Non-pigmented ciliary epithelial cell (primary cell): Measurements from ENCODE around the gene CHD2.
A peak's percentile ranks its signal among the peaks of the same experiment; 100 is the strongest.
"Not testable (repeated sequence)": the region's sequence is repeated elsewhere in the genome, so short reads cannot be mapped to it uniquely, and the experiment has no call there.

Experiments
- DNase-seq: peaks from one replicate; pipeline ENCODE4 v3.0.0-alpha.2; 2010; ENCODE audit warnings: low read depth

The CHD2 gene

DNA sequence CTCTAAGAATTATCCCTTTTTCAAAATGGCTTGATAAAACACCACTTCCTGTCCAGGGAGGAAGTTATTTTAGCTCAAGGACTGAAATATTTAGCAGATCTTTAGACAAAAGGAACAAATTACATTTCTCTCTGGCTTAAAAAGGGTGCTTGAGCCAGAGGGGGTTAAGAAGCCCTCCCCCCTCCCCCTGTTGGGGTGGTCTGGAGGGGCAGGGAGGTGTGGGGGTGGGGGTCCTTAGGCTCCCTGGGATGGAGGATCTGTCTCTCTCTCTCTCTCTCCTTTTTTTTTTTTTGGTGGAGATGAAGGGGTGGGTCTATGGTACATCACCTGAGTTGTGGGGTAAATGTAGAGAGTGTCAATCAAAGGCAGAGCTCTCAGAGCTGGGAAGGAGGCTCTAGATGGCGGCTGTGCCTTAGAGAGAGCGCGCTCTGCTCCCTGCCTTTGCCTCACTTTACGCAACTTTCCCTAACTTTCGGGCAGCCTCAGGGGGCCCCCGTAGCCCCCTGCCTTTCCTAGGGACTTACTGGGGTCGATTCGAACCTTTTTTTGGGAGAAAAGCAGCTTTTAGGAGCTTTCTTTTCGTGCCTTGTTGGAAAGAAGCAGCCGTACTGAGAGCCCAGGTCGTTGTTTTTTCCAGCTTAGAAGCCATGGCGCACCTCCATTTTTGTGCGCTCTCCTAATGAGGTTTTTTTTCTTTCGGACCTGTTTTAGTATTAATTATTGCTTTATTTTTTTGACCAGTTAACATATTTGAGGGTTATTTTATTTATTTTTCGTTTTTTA, at the start of gene CHD2:
Gene CHD2 (plus strand): TSS at position 377 of the 783 bp plus-strand sequence. CDS start 914 bp downstream, outside the sequence.
- peak; percentile 57 for DNase-seq

DNA sequence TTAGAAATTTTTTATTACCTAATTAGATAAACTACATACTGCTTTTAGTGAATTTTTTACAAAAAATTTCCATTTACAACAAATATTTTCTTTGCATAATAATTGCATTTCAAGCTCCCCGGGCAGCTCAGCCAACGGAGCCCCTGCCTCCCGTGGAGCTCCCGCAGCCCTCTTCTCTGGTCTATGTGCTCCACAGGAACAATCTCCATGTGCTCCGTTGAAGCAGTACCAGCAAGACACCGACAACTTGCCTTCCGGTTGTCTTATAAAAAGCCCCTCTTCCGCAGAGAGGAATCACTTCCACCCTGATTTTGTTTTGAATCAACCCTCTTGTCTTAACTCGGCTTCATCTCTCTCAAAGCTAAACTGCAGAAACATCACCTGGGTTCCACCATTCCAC, 46.9 kb upstream of the CHD2 start:
- DNase-seq, result no peak

DNA sequence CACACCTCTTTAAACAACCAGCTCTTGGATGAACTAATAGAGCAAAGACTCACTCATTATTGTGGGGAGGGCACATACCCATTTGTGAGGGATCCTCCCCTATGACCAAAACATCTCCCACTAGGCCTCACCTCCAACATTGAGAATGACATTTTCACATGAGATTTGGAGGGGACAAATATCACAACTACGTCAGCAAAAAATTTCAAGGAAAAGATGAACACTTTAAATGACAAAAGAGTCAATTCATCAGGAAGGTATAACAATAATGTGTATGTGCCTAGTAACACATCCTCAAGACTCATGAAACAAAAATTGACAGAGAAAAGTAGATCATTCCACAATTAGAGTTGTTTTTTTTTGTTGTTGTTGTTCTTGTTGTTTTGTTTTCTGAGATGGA, 38.4 kb upstream of the CHD2 start:
- no peak for DNase-seq

DNA sequence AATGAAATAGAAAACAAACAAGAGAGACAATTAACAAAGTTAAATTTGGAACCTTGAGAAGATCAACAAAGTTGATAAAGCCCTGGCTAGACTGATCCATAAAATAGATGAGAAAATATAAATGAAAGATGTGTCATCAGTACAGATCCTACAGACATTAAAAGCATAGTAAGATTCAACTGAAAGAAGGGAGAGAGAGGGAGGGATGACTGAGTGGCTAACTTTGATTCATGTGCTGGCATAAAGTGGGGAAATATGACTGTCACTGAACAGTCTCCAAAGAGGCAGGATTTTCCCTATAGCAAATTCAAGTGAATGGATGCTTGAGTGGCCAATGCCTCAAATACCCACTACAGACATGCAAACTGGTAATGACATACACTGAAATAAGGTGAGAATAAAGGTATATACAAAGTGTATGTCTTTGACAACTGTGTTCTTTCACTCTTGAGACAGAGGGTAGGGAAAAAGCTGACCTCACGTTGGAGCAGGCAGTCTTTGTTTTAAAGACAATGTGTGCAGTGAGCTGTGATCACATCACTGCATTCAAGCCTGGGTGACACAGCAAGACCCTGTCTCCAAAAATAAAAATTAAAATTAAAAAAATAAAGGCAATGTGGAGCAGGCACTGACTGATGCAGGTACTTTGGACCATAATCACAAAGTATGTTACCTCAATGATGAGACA, 35.9 kb upstream of the CHD2 start:
- no peak for DNase-seq

DNA sequence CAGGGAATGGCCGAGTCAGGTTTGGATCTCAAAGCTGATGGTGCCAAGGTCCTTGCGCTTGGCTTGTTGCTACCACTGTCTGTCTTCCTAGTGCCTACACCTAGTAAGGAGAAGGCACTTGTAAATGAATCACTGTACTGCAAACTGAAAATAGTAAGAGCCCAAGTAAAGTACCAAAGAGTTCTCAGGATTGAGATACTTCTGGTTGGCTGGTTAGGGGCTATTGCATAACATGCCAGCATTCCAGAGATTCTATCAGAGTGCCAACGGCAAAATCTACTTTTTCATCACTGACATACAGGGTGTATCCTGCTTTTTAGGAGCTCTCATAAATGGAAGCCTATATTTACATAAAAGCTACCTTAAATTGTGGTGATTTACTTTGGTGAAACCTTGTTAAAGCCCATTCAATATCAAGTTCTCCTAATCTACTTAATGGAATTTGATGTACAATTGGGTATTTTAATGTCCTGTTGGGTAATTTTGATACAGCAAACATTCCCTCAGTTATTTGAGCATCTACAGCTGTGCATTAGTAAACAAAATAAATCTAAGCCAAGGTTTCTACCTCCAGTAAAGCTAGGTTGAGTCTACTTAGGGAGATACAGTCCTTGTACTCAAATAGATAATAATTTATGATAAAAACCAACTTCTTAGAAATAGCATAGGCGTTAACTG, 30.7 kb upstream of the CHD2 start:
- DNase-seq, result no peak

DNA sequence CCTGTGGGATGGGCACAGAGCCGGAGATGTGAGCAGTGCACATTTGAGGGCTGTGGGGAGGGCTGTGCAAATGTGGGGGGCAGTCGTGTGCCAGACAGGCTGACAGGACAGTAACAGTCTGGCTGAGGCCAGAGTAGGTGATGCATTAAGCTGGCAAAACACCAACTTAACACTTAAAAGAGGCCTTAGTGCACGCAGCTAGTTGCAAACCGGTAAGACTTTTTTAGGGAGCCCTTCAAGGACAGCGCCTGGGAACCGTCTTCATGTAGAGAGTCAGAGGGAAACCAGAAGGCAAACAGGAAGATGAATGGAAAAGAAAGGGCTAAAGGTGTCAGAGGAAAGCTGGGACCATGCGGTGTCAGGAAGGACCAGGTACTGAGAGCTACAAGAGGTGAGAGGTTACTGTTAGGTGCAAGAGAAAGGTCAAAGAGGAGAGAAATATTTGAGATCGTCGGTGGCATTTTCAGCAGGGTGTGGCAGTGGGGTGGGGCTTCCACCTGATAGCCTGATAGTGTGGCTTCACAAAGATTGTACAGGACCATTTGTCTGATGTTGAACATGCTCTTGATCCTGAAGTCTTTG, 30.0 kb upstream of the CHD2 start:
- DNase-seq, result no peak

DNA sequence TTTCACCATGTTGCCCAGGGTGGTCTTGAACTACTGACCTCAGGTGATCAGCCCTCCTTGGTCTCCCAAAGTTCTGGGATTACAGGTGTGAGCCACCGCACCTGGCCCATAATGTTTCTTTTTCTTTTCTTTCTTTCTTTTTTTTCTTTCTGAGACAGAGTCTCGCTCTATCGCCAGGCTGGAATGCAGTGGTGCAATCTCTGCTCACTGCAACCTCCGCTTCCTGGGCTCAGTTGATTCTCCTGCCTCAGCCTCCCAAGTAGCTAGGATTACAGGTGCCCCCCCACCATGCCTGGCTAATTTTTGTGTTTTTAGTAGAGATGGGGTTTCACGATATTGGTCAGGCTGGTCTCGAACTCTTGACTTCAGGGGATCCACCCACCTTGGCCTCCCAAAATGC, 27.2 kb upstream of the CHD2 start:
- not testable (repeated sequence) for DNase-seq

DNA sequence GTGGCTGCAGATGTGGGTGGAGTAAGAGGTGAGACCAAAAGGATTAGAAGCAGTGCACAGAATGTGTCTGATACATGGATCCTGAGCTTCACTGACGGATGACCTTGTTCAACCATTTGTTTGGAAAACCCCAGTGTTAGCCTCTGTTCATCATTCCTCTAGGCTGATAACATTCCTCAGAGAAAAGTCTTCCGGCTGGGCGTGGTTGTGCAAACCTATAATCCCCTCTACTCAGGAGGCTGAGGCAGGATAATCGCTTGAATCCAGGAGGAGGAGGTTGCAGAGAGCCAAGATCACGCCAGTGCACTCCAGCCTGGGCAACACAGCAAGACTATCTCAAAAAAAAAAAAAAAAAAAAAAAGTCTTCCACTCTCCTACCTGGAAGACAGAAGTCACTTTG, 23.1 kb upstream of the CHD2 start:
- no peak for DNase-seq

DNA sequence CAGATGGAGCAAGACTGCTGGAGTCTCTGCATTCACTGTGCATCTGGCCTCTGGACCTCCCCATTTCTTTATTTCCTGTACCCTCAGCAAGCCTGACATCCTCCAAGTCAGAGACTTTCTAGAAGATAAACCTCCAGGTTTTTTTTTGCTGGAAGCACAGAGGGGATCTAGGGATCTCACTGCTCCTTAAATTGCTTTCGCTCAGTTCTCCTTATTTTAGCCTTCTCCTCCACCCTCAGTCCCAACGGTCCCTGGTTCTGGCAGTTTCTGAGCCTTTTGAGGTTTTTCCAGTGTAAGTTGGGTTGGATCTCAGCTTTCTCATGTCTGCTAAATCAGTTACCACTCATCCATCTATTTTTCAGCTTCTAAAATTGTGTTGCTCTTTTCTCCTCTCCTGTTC, 22.7 kb upstream of the CHD2 start:
- no peak for DNase-seq

DNA sequence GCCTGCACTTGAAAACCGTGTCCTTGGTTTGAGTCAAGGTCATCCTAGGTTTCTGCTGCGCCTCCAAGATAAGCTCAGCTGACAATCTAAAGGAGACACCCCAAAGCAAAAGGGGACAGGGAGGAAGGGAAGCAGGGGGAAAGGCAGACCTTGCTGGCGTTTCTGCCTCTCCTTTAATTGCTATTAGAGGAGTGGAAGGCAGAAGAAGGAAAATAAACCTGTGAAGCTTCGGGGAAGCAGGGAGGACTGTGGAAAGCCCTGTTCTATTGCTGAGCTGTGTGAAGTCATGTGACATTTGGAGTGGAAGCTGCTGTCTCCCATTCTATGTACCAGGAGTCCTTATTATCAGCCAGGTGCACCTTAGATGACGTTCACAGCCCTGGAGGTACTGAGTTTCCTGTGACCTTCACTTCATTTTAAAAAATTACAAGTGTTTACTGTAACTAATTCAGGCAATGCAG, 21.5 kb upstream of the CHD2 start:
- no peak for DNase-seq

DNA sequence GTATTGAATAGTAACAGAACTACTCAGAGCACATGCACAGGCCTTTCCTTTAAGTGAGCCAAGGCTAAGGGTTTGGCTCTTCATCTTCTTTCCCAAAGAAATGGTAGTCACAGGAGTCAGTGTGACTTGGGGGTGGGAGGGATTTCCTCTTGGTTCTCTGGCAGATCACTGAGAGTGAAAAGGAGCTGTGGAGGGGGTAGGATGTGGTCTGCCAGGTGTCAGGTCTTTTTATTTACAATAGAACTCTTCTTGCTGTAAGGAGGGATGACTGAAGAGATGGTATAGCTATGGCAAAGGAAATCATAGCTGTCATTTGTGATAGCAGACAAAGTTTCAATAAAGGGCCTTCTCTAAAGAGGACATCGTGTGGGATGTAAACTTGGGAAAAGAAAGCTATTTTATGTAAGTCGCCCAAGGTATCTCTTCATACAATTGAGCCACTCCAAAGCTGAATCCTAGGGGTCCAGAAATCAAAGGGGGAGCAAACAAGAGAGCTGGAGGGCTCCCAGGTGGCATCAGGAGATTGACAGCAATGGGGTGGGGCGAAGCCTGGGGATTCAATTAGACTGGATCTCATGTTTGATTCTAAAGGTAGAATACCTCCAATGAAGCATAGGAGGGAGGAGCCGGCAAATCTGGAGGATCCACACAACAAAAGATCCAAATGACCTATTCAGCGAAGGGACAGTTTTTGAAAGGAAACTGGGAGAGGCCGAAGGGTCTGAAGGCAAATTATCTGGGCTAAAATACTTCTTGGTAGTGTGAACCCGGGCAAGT, 20.0 kb upstream of the CHD2 start:
- DNase-seq, result no peak

DNA sequence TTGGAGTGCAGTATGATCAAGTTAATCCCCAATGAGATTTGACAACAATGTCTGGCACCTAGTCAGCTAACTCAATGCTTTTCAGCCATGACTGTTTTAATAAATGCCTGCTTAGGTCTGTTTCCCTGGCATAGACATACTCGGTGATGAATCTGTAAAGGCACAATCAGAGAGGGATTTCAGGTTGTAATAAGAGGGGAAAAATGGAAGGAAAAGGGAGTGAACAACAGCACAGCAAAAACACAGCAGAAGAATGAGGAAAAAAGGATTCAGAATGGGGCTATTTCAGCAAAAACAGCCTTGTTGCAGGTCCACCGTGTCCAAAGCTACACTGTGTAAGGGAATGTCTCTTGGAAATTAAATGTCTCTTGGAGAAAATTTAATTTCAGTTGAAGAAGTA, 19.3 kb upstream of the CHD2 start:
- DNase-seq, result no peak

DNA sequence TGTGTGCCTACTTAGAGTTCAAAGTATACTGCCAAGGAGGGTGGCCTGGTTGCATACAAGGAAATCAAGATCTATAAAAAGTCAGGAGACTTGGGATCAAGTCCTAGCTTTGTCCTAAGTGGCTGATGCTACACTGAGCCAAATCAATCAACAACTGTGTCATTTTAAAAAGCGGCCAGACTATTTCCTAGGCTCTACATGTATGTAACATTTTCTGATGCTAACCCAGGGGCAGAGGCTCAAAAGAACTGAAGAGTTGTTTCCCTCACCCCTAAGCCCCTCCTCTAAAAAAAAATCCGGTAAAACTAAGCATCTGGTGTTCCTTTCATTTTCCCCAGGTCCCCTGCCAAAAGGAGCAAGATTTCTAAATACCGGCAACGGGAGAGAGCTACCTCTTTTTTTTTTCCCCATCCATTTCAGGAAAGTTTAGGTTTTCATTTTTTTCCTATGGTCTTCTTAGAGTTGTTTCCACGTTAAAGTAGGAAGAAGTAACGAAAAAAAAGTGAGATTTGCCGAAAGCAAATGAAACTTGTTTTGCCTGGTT, 18.8 kb upstream of the CHD2 start:
- DNase-seq, result no peak

DNA sequence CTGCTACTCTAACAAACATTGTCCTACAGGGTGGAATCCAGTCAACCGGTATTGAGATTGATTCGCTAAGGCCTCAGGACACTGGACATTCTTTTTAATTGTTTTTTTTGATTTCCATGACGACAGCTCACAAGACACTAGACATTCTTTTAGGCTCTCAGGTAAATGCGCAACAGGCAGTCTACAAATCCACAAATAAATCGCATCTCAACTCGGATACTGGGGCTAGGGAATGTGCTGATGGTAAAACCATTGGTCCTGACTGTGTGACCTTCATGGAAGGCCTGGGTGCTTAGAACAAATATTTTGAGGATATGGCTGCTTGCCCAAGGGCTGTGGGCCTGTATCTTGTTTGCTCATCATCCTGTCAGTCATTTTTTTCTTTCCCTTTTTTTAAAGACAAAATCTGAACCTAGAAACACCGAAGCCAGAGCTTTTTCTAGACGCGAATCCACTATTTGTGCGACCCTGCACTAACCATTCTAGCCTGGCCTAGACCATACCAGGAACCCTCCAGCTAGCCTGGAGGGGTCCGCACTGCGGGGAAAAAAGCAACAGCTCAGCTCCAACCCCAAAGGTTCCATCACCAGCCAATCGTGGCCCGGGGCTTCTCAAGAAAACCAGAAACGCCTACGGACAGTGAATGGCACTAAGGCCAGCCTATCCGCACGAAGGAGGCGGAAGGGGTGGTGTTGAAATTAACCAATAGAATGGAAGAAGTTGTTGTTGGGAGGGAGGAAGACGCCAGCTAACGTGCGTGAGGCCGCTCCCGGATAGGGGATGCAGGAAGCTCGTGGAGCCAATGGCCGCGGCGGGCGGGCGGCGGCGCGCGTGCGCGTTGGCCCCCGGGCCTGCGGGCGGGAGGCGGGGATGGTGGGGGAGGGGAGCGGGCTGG, 18.1 kb upstream of the CHD2 start:
- DNase-seq, result peak; percentile 99

DNA sequence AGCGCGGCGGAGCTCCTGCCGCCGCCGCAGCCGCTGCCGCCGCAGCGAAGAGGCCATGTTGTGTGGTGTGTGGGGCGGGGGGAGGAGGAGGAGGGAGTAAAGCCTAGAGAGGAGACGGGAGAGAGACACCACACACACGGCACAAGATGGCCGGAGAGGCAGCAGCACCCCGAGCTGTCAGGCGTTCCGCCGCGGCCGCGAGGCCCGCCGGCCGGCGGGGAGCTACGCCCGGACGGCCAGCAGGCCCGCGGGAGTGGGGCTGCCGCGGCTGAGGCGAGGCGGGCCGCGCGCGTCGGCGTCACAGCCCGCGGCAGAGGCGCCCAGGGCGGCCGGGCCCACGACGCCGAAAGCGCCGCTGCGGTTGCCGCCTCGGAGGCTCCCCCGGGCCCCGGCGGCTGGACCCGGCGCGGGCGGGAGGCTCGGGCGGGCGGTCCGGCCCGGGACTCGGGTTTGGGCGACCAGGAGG, 17.4 kb upstream of the CHD2 start:
- DNase-seq, result peak; percentile 67

DNA sequence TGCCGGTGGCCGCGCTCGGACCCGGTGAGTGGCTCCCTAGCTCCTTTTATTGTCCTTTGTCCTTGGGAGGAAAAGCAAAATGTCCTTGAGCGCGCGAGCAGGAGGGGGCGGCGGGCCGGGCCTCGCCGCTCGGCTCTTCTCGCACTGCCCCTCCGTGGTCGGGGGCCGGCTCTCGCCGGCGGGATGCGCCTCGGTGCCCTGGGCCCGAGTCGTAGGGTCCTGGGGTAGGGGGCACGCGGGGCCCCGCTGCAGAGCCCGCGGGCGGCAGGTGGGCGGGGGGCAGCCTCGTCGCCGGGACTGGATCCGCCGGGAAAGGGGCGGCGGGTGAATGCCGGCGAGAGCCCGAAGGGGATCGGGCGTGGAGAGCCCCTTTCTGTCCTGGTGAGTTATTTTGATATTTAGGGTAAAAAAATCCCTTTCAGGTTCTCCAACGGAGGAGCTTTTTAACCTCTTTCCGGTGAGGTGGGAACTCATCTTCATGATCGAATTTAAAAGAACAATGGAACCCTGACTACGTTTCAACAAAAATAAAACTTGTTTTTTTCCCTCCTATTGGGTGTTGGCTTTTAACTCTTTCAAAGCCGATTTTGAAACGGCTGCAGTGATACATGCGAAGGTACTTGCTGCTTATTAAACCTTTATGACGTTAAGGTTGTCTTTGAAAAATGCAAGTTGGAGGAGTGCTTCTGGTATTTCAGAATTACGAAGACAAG, 16.8 kb upstream of the CHD2 start:
- no peak for DNase-seq

DNA sequence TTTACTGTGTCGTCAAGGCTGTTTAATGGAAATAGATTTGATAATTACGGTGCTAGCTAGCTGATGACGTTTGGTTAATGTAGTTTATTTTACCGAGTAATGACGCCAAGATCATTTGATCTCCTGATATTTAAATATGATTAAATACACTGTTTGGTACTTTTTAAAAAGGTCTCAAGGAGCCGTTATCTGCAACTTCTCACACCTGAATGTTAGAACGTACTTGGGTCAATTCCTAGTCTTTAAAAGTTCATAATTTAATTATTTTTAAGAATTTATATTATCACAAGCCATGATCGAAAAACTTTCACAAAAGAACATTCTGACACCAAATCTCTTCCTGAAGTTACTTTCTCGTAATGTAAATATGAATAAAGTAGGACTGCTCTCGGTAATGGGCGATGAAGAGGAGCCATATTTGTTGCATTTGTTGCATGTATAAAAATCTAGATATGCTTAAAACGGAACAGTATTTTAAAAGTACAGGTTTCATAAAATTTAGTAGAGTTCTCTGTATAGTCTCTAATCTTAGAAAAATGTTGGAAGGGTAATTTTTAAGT, 16.2 kb upstream of the CHD2 start:
- no peak for DNase-seq

DNA sequence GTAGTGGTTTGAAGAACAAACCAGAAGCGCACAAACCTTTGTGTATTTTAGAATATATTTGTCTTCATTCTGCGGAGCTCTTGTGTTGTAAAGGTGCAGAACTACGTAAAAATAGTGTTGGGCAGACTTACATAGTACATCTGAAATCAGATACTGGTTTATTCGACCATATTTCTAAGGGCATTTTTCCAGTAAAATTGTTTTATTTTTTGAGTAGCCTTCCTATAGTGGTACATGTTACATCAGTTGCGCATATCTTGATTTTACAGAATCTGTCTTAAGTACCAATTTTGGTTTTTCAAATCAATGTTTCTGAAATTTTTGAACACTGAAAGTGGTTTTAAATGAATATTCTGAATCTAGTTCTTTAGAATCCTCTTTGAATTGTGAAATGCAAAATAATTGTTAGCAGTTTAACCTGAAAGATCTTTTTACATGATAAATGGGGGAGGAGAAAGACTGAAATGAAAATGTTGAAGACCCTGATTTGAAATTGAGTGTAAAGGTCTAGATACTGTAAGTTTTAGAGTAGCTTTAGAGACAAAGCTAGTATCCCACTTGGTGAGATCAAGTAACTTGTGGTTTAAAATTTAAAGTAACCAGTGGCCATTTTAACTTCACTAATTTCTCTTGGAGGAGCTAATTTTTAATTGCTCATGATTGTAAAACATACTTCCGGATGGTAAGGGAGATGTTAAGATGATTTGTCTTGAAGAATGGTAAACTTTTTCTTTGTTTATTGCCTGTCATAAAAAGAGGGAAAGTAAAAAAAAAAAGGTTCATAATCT, 15.5 kb upstream of the CHD2 start:
- no peak for DNase-seq
